HG02943 (cell line): ENCODE measurements around the gene MOB4.
"Not testable (repeated sequence)": the region's sequence is repeated elsewhere in the genome, so short reads cannot be mapped to it uniquely, and the experiment has no call there.

Source experiments
- ATAC-seq: cut with Tn5 transposase; IDR thresholded peaks from one replicate; pipeline ENCODE4 v1.9.1; 2021; ENCODE audit warnings: mild to moderate bottlenecking, low read depth, moderate library complexity; ENCODE audit not compliant: unreplicated experiment

Gene MOB4

GRCh38 chr2:197578294-197578693 is 62.4 kb downstream of the MOB4 start:
- not testable (repeated sequence) for ATAC-seq

- not testable (repeated sequence) for ATAC-seq
Measured at GRCh38 chr2:197580166-197580565, 64.3 kb downstream of the MOB4 start.

DNA sequence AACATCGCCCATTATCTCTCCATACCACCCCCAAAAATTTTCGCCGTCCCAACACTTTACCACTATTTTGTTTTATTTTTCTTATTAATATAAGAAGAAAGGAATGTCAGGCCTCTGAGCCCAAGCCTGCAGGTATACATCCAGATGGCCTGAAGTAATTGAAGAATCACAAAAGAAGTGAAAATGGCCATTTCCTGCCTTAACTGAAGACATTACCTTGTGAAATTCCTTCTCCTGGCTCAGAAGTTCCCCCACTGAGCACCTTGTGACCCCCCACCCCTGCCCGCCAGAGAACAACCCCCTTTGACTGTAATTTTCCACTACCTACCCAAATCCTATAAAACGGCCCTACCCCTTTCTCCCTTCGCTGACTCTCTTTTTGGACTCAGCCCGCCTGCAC is 71.4 kb downstream of the MOB4 start:
- ATAC-seq = not testable (repeated sequence)

- no peak for ATAC-seq
Measured at GRCh38 chr2:197591339-197592072, 75.6 kb downstream of the MOB4 start.

- ATAC-seq = no peak
Measured at GRCh38 chr2:197596766-197597165, 80.9 kb downstream of the MOB4 start.

DNA sequence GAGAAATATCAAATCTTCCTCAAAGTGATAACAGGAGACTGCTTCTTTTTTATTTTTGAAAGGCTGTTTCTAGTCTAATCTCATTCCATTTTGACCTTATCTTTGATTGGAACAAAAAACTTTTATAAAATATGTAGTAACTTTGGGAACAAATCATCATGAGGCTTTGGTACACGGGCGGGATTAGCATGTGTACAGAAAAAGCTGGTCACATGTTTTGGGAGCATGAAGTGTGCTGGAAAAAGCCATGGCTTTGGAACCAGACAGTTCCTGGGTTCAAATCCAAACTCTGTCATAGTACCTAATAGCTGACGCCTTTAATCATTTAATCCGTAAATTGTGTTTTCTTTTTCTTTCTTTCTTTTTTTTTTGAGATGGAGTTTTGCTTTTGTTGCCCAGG is 81.3 kb downstream of the MOB4 start:
- no peak for ATAC-seq

- no peak for ATAC-seq
Measured at GRCh38 chr2:197598450-197598849, 82.6 kb downstream of the MOB4 start.

GRCh38 chr2:197599285-197599965 is 83.6 kb downstream of the MOB4 start:
- no peak for ATAC-seq

- ATAC-seq = no peak
Measured at GRCh38 chr2:197600306-197600705, 84.4 kb downstream of the MOB4 start.

DNA sequence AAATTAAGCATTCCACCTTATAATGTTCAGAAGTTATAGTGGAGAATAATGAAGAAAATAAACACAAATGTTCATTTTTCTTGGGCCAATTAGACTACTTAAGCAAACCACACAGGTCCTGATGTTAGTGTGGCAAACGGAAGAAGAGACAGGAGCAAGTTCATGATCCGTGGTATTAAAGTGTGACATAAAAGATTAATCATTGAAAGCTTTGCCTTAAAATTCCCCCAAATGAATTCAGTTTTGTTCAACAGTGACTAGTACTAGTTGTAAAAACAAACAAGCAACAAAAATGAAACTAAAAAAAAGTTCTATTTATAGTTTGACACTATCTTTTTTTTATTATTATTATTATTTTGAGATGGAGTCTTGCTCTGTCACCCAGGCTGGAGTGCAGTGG is 85.9 kb downstream of the MOB4 start:
- ATAC-seq = no peak
